Mammary epithelial cell (primary cell): ENCODE results near the gene NFKB1.

Experiments used
- EZH2 ChIP-seq: IDR thresholded peaks from 2 replicates; pipeline ENCODE4 v1.6.1; 2012; ENCODE audit warnings: low read length, inconsistent platforms, borderline replicate concordance
- TF ChIP-seq, protein P1 (sequence below), 2 donors: IDR thresholded peaks in 1 of 2; conservative IDR thresholded peaks in 1 of 2; 2 replicates each; pipeline ENCODE4 v1.5.1; 2011 to 2012; ENCODE audit warnings: inconsistent platforms in 2 of 2, low read length in 2 of 2, mild to moderate bottlenecking in 2 of 2, control low read depth in 1 of 2, low read depth in 1 of 2; ENCODE audit not compliant: insufficient read depth in 1 of 2; ENCODE audit errors: extremely low read depth in 1 of 2

DNA sequence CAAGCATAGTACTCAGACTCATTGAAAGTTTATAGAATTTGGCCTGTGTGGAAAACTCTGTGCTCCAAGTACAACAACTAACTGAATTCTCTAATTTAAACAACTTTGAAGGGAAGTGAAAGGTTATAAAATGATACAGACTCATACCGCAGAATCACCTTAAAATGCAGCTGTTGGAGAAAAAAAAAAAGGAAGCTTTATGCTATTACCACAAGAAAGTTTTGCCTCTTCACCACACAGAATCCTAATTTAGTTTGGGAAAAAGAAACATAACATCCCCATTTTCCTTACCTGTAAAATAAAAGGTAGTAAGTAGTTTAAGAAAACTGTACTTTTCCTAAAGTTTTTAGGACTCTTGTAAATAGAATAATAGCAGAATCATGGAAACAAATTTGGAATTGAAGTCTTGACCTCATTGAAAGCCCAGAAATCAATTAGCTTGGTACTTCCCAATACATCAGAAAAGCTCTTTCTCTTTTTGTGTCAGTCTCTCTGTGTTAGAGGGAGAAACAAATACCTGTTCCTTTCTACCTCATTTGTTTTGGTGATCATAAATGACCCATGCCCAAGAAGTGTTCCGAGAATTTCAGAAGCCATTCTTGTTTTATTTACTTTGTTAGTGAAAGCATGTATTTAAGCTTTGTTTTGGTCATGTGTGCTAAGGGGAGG is 78.8 kb downstream of the NFKB1 start:
- TF ChIP-seq, protein P1, sequence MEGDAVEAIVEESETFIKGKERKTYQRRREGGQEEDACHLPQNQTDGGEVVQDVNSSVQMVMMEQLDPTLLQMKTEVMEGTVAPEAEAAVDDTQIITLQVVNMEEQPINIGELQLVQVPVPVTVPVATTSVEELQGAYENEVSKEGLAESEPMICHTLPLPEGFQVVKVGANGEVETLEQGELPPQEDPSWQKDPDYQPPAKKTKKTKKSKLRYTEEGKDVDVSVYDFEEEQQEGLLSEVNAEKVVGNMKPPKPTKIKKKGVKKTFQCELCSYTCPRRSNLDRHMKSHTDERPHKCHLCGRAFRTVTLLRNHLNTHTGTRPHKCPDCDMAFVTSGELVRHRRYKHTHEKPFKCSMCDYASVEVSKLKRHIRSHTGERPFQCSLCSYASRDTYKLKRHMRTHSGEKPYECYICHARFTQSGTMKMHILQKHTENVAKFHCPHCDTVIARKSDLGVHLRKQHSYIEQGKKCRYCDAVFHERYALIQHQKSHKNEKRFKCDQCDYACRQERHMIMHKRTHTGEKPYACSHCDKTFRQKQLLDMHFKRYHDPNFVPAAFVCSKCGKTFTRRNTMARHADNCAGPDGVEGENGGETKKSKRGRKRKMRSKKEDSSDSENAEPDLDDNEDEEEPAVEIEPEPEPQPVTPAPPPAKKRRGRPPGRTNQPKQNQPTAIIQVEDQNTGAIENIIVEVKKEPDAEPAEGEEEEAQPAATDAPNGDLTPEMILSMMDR (conservative IDR thresholded peaks at IDR 0.05 in 1 of 2, IDR thresholded peaks at IDR 0.05 in 1 of 2; ENCODE audit: extremely low read depth in 1 of 2, insufficient read depth in 1 of 2, low read depth in 1 of 2, low read length in 2 of 2) = no peak
- no peak for TF ChIP-seq EZH2
